SW480 (cell line): ENCODE data around the gene RREB1.
A peak's percentile ranks its signal among the peaks of the same experiment; 100 is the strongest.
"Not testable (repeated sequence)": the region's sequence is repeated elsewhere in the genome, so short reads cannot be mapped to it uniquely, and the experiment has no call there.

Source experiments
- DNase-seq: peaks from one replicate; pipeline ENCODE4 v3.0.0-alpha.2; 2016; ENCODE audit warnings: low spot score

Gene RREB1

GRCh38 chr6:7264041-7264440 lies 156.3 kb downstream of the RREB1 start:
- DNase-seq: no peak

GRCh38 chr6:7264686-7265384 lies 157.1 kb downstream of the RREB1 start:
- no peak for DNase-seq

- not testable (repeated sequence) for DNase-seq
Observed at GRCh38 chr6:7265385-7265726, 157.6 kb downstream of the RREB1 start.

GRCh38 chr6:7267071-7267465 lies 159.3 kb downstream of the RREB1 start:
- DNase-seq: no peak

GRCh38 chr6:7267466-7268091 lies 159.8 kb downstream of the RREB1 start:
- DNase-seq: peak; percentile 34

GRCh38 chr6:7268362-7268761 lies 160.6 kb downstream of the RREB1 start:
- DNase-seq: no peak

GRCh38 chr6:7268816-7269555 lies 161.2 kb downstream of the RREB1 start:
- DNase-seq: no peak

- DNase-seq: no peak
Observed at GRCh38 chr6:7269816-7270215, 162.1 kb downstream of the RREB1 start.

GRCh38 chr6:7270320-7271204 lies 162.8 kb downstream of the RREB1 start:
- DNase-seq: peak; percentile 3

GRCh38 chr6:7271205-7271534 lies 163.4 kb downstream of the RREB1 start:
- no peak for DNase-seq

DNA sequence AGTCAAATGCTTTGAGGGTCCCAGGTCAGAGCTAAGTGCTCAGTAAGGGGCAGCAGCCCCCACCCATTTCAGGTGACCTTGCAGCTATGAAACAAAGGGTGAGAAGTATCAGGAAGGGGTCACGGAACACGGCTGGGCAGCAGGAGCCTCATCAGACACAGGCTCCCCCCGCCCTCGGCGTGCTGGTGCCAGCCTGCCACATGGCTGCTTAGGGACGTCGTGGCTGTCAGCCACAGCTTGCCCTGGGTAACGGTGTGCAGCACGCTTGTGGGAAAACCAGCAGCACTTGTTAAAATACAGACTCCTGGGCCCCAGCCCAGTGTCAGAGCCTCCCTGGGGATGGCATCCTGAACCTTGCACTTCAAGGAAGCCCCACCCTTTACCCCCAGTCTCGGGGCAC lies 165.9 kb downstream of the RREB1 start:
- DNase-seq: no peak

GRCh38 chr6:7274525-7274924 lies 166.8 kb downstream of the RREB1 start:
- not testable (repeated sequence) for DNase-seq

DNA sequence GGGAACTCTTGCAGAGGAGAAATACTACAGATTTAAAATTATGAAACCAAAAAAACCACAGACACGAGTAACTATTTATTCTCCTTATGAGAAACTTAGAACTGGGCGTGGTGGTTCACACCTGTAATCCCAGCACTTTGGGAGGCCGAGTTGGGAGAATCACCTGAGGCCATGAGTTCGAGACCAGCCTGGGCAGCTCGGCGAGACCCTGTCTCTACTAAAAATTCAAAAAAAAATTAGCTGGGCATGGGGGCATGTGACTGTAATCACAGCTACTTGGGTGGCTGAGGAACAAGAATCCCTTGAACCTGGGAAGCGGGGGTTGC lies 168.4 kb downstream of the RREB1 start:
- DNase-seq: no peak

DNA sequence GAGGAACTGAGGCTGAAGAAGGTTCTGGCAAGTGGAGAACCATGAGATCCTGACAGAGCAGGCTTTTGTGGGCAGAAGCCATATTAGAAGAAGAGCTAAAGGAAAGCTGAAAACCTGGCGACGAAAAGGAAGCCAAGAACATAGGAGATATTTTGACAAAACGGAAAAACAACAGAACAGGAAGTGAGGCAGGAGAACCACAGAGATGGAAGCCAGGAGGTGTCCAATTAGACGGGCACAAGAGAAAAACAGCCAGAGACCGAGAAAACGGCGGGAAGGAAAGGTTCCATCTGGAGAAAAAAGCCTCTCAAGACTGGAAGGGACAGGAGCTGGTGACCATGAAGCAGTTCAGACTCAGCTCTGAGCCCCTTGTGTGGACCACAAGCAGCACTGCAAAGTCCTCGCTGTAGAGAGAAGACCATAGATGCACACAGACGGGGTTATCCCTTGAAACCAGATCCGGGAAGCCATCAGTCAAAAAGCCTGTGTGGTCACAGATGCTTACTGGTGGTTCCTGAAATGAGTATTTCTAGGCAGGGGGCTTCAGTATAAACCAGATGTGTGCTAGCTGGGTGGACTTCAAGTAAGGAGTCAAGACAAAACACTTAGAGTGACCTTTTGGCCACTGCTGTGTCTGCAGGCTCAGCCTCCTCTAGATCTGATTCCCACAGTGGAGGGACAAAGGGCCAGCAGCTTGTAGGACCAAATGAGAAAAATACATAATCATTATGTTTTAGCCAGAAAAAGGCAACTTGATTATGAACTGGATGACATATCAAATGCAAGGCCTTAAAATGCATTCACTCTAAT lies 174.5 kb downstream of the RREB1 start:
- no peak for DNase-seq

DNA sequence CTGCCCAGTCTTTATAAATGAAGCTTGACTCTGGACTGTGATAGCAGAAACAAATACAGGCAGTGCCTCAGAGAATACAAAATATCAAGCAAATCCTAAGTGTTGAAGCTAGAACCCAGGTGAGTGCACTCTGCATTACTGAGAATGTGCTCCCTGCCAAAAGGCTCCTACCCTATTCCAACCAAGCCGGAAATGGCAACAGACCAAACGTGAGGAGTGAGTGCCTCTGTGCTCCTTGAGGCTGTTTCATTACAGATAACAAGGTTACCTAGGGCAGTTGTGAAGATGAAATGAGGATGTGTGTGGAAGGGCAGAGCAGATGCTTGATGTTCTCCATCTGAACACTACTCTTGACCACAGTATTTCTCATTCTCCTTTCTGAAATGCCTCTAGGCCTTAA lies 175.9 kb downstream of the RREB1 start:
- DNase-seq: no peak

DNA sequence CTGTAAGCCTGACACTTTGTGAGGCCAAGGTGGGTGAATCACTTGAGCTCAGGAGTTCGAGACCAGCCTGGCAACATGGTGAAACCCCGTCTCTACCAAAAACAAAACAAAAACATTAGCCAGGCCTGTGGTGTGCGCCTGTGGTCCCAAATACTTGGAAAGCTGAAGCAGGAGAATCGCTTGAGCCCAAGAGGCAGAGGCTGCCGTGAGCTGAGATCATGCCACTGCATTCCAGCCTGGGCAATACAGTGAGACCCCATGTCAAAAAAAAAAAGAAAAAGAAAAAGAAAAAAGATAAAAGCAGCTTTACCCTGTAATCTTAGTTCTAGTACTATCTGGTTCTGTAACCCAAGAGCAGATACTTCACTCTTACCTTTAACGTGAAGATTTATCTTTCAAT lies 177.7 kb downstream of the RREB1 start:
- DNase-seq: no peak

DNA sequence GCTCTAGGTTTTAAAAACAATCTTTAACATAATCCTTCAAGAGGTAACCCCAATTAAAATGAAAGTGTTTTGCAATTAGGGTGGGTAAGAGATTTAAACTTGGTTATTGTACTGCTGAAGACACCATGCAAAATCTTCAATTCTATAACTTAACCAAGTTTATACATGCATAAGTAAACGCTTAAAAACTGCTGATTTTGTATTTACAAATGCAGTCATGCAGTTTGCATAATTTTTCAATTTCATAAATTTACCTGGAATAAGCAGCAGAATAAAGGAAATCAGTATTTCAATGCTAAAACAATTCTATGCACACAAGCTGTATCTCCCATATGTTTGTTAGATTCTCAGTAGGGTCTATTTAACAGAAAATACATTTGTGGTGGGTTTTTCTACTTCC lies 182.3 kb downstream of the RREB1 start:
- no peak for DNase-seq

GRCh38 chr6:7292596-7293255 lies 185.0 kb downstream of the RREB1 start:
- DNase-seq: no peak

DNA sequence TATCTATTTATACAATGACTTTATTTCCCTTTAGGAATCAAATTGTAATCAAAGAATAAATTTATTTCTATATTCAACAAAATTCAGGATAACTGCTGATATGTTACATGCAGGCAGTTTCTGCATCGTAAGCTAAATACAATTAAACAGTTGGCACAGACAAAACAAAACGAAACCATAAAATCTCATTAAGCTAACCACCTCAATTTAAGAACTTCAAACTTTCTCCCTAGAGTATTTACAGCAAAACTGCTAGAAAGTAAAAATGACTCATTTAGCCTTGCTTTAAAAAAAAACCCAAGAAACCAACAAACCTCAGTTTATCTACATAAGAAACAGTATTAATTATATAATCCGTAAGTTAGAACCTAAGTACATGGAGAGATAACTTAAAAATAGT lies 188.2 kb downstream of the RREB1 start:
- DNase-seq: no peak

GRCh38 chr6:7296602-7297001 lies 188.8 kb downstream of the RREB1 start:
- DNase-seq: no peak

- no peak for DNase-seq
Observed at GRCh38 chr6:7298113-7298512, 190.4 kb downstream of the RREB1 start.
